Neural cell (in vitro differentiated cells): ENCODE results near the gene COG4.

ENCODE experiments used
- CTCF ChIP-seq: fragments of 450-650 bp; IDR thresholded peaks from 2 replicates; pipeline ENCODE4 v1.5.1; 2014; ENCODE audit warnings: antibody characterized with exemption, mild to moderate bottlenecking, moderate library complexity; ENCODE audit not compliant: poor library complexity, severe bottlenecking
- EP300 ChIP-seq: fragments of 450-650 bp; conservative IDR thresholded peaks from 2 replicates; pipeline ENCODE4 v1.6.1; 2014; ENCODE audit warnings: antibody characterized with exemption, mild to moderate bottlenecking, moderate library complexity; ENCODE audit not compliant: poor library complexity, severe bottlenecking
- EZH2 ChIP-seq: fragments of 200-600, 300-800 bp; shearing (Covaris generic), sonication (generic); IDR thresholded peaks from 2 replicates; pipeline ENCODE4 v1.6.1; 2014; ENCODE audit warnings: antibody characterized with exemption, low read length, borderline replicate concordance, mild to moderate bottlenecking; ENCODE audit not compliant: insufficient read depth, poor library complexity, severe bottlenecking
- MXI1 ChIP-seq: fragments of 450-650 bp; conservative IDR thresholded peaks from 2 replicates; pipeline ENCODE4 v1.6.1; 2014; ENCODE audit warnings: antibody characterized with exemption, mild to moderate bottlenecking; ENCODE audit not compliant: poor library complexity, severe bottlenecking
- POLR2AphosphoS5 ChIP-seq: IDR thresholded peaks from 2 replicates; pipeline ENCODE4 v1.6.1; 2012
- RAD21 ChIP-seq: fragments of 450-650 bp; conservative IDR thresholded peaks from 2 replicates; pipeline ENCODE4 v1.6.1; 2014; ENCODE audit warnings: antibody characterized with exemption, mild to moderate bottlenecking, moderate library complexity
- REST ChIP-seq: IDR thresholded peaks from 2 replicates; pipeline ENCODE4 v1.6.1; 2012; ENCODE audit warnings: borderline replicate concordance
- SMC3 ChIP-seq: fragments of 450-650 bp; conservative IDR thresholded peaks from 2 replicates; pipeline ENCODE4 v1.6.1; 2014; ENCODE audit warnings: antibody characterized with exemption, mild to moderate bottlenecking, moderate library complexity; ENCODE audit not compliant: poor library complexity
- TAF1 ChIP-seq: IDR thresholded peaks from 2 replicates; pipeline ENCODE4 v1.6.1; 2012; ENCODE audit warnings: low read depth

DNA sequence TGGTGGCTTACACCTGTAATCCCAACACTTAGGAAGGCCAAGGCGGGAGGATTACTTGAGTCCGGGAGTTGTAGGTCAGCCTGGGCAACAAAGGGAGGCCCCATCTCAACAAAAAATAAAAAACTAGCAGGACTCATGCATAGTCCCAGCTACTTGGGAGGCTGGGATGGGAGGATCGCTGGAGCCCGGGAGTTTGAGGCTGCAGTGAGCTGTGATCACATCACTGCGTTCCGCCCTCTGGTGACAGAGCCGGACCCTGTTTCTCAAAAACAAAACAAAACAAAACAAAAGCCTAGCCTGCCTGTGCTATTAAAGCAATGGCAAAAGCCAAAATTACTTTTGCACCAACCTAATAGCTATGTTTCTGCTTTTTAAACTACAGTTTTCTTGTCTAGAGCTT lies 67.4 kb downstream of the COG4 start:
- no peak for TF ChIP-seq CTCF
- TF ChIP-seq REST = no peak
- TF ChIP-seq RAD21 = no peak
- no peak for TF ChIP-seq EP300
- TF ChIP-seq EZH2 = no peak
- TF ChIP-seq MXI1 = no peak
- no peak for TF ChIP-seq SMC3
- no peak for TF ChIP-seq POLR2AphosphoS5
- TF ChIP-seq TAF1 = no peak
